ENCODE data around the gene CCDC144A.
"Not testable (repeated sequence)": the region's sequence is repeated elsewhere in the genome, so short reads cannot be mapped to it uniquely, and the experiment has no call there.

Gene CCDC144A

DNA sequence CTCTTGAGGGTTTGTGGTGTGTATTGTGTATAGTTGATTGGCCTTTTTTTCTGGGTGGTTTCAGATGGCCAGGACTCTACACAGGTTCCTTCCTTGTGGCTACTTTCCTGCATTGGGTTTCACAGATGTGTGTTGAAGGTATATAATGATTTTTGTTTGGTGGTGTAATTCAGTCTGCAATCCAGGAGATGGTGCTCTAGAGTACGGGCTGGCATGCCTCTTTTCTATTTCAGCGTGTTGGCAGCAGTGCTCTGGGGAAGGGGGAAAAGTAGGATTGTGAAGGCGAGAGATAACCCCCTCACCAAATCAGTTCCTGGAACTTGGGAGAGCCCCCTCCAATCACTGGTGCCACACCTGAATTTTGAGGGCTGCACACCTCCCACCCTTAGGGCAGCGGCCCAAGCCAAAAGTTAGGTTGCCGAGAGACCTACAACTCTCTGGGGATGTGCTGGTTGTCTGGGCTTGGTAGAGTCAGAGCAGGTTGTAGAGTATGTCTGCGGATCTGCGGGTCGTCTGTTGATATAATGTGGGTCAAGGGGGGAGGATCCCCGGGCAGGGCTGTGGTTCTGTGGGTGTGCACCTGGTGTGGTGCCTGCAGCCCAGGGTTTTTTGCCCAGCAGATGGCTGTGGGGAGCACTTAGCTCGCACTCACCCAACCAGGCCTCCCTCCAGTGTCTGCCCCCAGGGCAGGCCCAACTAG, 61.3 kb downstream of the CCDC144A start:
- DNase-seq (ENCODE audit: low spot score), result peak; percentile 0

DNA sequence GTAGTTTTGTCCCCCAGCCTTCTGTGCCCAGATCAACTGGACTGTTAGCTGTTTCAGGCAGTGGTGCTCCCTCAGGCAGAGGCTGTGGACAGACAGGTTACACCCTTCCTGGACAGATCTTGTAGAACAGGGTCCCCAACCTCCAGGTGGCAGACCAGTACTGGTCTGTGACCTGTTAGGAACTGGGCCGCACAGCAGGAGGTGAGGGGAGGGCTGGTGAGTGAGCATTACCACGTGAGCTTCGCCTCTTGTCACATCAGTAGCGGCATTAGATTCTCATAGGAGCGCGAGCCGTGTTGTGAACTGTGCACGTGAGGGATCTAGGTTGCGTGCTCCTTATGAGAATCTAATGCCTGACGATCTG, 61.9 kb downstream of the CCDC144A start:
- DNase-seq (ENCODE audit: low spot score), result not testable (repeated sequence)

DNA sequence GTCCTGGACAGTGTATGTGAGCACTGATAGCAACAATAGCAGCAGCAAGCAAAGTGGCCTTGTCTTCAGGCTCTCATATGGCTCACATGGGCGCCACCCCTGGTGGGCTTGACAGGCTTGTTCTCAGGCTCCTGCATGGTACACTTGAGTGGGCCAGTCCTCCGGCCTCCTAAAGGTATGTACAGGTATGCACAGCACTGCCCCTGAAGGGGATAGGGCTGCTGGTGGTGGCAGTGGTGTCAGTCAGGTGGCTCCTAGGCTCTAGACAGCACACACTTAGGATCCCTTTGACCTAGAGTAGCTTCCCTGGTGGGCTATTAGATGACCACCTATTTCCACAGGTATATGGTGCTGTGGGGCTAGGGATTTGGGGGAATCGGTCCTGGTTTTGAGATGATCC, 67.5 kb downstream of the CCDC144A start:
- not testable (repeated sequence) for DNase-seq (ENCODE audit: low spot score)

DNA sequence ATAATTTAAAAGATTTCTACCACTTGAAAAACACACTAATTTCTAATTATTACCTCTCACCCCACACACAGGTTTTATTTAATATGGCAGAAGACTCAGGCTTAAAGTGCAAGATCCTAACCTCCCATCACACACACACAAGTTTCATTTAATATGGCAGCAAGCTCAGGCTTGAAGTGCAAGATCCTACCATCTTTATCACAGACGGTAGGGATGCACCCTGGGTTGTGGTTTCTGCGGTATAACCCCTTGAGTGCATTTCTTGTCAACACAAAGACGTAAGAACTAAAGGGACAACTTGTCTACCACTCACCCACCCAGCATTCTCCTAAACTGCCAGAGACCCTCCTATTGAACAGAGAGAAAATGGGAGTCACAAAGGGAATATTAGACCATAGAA, 68.1 kb downstream of the CCDC144A start:
- DNase-seq (ENCODE audit: low spot score), result not testable (repeated sequence)

DNA sequence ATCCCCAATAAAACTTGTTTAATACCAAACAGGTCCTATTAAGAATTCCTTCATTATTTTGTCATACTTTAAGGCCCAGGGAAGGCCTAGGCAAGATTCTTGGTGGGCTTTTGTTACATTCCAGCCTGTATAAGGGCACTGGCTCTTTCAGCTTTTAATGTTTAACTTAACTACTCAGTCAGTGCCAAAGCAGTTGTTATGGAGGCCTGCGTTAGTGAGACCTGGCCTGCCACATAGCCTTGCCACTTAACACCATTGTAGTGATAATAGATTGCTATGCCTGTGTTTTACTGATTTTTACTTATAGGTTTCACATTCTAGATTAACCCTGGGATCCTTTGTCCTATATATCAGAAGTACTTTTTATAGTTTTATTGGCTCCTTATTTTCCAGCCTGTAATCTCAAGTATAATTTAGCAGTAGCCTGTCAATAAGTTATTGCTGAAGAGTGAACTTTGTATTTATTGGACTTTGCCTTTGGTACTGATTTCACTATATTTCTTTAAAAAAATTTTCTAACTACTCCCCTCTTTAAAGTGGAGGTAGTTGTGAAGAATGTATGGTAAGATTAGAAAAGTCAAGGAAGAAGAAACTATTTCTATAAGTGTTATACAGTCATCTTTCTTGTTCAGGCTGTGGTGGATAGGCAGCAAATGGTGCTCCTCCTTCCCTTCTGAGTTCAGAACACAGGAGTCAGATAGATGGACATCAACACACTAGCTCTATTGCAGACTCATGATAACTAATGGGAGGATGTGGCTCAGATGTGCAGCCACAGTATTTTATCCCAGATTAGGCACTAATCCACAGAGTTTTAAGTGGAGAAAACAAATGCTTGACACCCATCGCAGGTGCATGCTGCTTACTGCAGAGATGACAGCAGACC, 78.5 kb downstream of the CCDC144A start:
- not testable (repeated sequence) for DNase-seq (ENCODE audit: low spot score)

DNA sequence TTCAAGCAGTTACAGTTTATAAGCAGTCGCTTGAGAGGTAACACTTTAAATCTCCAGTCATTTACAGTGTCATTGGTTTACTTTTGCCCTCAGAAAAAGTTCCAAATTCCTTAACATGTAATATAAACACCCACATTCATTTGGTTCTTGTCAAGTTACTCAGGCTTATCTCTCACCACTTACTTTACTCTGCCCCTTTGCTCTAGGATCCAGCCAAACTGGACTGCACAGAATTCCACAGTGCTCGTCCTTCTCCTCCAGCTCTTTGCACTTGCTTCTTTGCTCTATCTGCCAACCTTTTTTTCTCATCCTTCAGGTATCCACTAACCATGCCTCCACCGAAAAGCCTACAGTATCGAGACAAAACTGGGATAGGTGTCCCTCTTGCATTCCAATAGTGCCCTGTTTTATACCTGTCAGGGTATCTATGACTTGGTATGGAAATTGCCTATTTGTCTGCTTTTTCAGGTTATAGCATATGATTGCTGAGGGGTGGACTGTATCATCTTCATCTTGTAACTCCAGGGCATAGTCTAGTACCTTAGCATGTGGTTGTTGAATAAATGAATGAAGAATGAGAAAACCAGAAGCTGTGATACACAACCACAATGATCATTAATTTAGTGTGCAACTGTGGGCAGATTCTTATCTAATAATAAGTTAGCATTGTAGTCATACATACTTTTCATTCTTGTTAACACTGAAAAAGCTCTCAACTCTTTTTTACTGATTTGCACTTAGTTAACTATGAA, 82.5 kb downstream of the CCDC144A start:
- not testable (repeated sequence) for DNase-seq (ENCODE audit: low spot score)

DNA sequence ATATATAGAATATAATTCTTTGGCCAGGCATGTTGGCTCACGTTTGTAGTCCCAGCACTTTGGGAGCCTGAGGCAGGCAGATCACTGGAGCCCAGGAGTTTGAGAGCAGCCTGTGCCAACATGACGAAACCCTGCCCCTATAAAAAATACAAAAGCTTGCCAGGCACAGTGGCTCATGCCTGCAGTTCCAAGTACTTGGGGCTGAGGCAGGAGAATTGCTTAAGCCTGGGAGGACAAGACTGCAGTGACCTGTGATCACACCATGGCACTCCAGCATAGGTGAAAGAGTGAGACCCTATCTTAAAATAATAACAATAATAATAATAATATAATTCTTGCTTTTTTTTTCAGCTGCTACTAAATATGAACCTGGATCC, 83.1 kb downstream of the CCDC144A start:
- DNase-seq (ENCODE audit: low spot score), result not testable (repeated sequence)

DNA sequence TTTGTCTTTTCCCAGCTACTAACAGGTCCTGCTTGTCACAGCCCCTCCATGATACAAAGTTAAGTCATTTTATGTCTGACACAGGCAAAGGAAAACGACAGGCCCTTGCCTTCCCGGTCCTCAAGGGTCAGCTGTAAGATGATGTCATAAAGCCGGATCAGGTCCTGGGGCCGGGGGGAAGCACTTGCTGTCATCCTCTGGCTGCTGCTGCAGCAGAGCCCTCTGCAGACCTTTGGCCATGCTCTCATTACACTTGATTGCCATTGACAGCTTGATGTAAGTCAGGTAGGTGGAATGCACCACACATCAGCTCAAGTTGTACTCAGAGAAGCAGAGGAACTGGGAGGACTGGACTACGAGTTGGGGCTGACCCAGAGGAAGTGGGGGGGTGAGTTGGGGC, 97.8 kb downstream of the CCDC144A start:
- DNase-seq (ENCODE audit: low spot score), result not testable (repeated sequence)

DNA sequence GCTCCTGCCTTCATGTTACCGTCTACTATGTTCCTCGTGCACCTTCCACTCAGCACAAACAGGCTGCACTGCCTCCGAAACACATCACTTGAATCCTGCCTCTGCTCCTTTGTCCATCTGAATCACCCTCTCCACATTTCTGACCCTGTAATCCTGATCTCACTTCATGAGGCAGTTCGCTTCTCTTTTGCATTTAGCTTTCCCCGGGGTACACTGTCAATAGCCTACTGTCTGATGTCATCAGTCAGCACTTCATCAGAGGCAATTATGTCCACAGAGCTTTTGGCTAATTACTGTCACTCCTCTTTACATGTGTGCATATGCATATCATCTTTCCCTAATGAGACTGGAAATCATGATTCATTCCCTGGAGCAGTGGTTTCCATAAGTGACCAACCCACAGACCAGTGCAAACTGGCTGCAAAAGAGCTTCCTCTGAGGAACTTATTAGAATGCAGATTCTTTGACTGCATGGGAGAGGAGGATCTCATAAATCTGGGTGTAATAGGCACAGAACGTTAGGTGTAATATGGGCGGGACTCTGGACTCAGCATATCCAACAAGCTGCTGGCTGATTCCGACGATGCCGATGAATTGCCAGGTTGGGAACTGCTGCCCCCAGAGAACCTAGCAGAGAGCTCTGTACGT, 99.0 kb downstream of the CCDC144A start:
- not testable (repeated sequence) for DNase-seq (ENCODE audit: low spot score)

DNA sequence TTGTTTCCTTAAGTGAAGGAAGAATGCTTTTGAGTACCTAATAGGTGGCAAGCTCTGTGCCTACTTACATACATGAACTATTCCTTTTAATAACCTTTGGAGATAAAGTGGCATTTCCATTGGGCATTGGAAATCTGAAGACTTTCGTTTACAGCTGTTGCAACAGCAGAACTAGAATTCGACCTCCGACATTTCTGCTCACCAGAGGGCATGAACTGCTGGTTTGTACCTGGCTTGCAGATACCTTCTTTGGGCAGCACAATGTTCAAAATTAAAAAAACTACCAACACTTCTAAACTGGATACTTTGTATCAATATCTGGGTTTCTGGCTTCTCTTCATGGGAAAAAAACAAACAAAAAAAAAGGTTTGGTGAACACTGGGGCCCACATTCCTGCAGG, 99.6 kb downstream of the CCDC144A start:
- not testable (repeated sequence) for DNase-seq (ENCODE audit: low spot score)

DNA sequence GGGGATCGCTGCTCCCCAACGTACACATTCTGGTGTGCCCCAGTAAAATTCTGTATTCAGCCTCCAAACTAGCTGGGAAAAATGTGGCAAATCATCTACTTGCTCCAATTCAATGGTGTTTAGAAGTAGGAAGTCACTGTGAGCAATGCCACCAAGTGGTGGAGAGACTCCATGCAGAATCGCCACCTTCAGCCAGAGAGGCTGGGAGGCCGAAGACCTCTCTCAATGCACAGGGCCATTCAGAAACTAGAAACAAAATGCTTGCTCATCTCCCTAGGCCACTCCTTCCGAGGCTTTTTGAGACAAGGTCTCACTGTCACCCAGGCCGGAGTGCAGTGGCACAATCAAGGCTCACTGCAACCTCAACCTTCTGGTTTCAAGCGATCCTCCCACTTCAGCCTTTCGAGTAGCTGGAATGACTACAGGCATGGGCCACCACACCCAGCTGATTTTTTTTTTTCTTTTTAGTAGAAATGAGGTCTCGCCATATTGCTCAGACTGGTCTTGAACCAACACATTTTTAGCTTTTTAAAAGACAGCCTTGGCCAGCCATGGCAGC, 100.4 kb downstream of the CCDC144A start:
- not testable (repeated sequence) for DNase-seq (ENCODE audit: low spot score)

DNA sequence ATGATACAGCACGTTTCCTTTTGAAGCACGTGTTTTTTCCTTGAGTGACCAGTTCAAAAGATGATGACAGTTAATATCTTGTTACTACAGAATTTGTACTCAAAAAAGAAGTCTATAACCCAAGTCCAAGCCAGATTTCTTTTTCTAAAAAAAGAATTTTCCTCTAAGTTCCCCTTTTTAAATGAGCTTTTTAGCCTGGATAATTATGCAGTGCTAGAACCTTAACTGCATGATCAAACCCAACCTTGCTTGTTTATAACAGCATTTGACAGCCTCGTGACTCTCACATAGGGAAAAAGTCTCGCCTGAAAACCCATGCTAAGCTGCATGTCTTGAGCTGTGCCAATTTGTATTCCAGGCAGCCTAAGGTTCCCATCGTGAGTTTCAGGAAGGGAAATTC, 104.2 kb downstream of the CCDC144A start:
- not testable (repeated sequence) for DNase-seq (ENCODE audit: low spot score)

DNA sequence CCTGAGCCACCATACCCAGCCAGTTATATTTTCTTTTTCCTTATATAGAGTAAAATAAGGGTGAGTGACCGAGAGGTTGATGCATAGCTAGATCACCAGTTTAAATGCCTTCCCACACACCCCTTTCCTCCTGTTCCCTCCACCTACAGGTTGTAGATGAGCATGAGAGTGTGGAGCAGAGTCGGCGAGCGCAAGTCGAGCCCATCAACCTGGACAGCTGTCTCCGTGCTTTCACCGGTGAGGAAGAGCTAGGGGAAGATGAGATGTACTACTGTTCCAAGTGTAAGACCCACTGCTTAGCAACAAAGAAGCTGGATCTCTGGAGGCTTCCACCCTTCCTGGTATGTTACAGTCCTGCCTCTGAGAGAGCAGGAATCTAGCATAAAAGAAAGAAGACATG, 105.9 kb downstream of the CCDC144A start:
- not testable (repeated sequence) for DNase-seq (ENCODE audit: low spot score)

DNA sequence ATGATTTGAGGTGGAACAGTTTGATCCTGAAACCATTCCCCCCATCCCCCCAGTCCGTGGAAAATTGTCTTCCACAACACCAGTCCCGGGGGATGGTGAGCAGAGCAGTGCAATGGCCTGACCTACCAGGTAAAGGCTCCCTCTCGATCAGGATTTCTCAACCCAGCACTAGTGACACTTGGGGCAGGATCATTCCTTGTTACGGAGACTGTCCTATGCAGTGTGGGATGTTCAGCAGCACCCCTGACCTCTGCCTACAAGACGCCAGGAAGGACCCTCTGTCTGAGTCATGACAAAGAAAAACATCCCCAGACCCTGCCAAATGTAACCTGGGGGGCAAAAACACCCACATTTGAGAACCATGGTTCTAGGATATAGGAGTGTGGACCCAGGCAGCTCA, 114.8 kb downstream of the CCDC144A start:
- DNase-seq (ENCODE audit: low spot score), result not testable (repeated sequence)

DNA sequence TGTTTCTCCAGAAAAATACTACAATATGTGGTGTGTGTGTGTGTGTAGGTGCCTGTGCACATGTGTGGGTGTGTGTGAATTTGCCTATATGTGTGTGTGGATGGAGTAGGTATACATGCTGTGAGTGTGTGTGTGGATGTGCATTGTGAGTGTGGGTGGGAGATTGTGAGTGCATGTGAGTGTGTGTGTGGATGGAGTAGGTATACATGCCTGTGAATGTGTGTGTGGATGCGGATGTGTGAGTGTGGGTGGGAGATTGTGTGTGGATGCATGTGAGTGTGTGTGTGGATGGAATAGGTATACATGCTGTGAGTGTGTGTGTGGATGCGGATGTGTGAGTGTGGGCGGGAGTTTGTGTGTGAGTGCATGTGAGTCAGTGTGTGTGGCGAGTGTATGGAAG, 116.6 kb downstream of the CCDC144A start:
- not testable (repeated sequence) for DNase-seq (ENCODE audit: low spot score)

DNA sequence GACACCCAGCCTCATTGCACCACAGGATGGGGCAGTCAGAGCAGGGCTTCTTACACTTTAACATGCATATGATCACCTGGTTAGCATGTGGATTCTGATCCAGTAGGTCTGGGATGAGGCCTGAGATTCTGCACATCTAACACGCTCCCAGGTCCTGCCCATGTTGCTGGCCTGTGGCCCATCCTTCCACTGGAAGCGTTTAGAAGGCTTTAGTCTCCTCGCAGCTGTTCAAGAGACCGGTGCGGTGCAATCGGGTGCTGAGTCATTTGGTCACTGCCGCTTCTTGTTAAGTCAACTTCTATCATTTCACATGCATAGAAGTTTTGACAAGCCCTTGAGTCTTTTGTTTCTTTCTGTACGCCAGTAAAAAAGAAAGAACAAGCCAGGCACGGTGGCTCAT, 117.6 kb downstream of the CCDC144A start:
- DNase-seq (ENCODE audit: low spot score), result not testable (repeated sequence)

DNA sequence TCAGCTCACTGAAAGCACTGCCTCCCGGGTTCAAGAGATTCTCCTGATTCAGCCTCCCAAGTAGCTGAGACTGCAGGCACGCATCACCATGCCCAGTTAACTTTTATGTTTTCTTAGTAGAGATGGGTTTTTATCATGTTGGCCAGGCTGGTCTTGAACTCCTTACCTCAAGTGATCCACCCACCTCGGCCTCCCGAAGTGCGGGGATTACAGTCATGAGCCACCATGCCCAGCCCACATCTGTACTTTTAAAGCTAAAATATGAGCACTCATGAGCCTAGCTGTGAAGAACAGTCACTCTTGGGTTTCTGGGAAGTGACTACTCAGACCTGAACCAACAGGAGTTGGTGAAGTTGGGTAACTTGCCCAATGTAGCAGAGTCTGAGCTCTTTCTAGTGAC, 120.2 kb downstream of the CCDC144A start:
- DNase-seq (ENCODE audit: low spot score), result not testable (repeated sequence)

DNA sequence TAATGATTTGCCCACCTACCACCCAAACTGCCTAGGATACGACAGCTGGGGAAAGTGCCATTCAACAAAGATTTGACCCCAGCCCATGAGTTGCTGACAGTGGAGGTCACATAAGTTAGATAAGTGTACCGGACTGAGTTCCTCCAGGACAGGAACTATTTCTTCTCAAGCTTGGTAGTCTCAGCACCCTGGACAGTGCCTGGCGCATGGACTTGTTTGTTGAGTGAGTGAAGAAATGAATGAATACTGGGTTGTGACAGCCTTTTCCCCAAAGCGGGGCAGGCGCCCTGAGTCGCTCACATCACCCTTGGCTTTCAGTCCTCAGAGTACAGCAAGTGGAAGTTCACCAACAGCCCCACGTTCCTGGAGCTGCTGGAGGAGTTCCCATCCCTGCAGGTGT, 122.1 kb downstream of the CCDC144A start:
- DNase-seq (ENCODE audit: low spot score), result peak; percentile 1

DNA sequence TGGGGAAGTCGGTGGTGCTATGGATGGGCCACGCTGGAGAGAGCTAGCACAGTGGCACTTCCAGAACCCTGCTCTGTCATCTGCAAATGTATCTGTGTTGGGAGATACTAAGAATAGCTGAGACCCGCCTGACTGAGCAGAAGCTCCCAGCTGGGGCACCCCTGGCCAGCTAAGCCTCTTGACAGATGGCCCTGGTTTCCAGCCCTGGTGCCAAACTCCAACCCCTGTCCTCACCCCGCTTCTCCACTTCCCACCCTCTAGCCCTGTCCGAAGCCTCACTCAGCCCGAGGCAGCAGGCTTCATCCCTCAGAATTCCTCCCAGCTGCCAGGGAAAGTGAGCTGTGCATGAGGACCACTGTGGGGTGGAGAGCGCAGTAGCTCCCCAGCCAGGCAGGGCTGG, 124.4 kb downstream of the CCDC144A start:
- no peak for DNase-seq (ENCODE audit: low spot score)

DNA sequence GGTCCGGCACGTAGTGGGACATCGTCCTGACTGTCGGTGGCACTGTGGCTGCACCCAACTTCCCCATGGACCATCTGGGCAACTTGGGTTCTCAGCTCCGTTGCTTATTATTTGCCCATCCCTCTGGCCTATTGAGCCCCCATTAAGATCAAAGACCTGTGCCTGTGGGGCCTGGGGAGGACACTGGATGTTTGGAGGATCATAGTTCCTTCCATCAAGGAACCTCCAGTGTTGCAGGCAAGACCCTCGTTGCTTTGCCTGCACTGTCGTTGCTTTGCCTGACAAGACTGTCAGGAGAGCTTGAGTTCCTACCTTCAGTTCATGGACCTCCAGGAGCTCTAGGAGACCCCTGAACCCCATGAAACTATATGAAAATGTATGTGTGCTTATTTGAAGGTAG, 127.2 kb downstream of the CCDC144A start:
- no peak for DNase-seq (ENCODE audit: low spot score)

DNA sequence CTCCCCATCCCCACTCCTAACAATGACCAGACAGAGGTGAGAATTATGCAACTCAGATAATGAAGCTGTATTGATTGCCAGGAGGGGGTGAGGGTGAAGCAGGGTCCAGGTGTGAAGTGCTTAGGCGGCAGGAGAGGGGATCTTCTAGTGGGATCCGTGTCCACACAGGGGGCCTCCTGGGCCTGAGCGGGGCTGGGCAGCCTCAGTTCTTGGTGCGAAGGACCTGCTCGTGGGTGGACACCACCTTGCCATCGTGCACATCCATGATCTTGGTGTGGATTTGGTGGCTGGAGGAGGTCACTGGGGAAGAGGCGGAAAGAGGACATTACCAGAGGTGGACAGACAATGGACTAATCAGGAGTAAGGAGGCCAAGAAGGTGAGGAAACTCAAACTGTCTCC, 127.9 kb downstream of the CCDC144A start:
- not testable (repeated sequence) for DNase-seq (ENCODE audit: low spot score)

DNA sequence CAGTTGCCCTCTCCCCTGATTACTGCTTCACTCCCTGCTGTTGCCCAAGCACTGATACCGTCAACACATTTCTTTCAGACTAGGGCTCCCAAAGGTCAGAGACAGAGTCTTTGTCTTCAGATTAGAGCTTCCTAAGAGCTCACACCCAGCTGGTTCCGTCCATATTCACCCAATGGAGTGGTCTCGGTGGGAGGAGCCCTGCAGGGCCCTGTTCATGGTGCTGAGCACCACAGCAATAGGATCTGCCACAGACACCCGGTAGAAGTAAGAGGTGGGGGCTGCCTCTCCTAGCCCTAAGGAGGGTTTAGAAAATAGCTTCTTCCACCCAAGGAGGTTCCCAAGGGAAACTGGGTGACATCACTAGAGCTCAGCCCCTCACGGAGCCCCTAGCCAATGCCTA, 128.3 kb downstream of the CCDC144A start:
- no peak for DNase-seq (ENCODE audit: low spot score)
